Skeletal muscle satellite cell (primary cell): ENCODE data around the gene CDC42EP3. TPM values are rescaled to one million over a fixed set of nuclear protein-coding genes. Genes with fewer than 3 reads are reported as not detected.
A peak's percentile ranks its signal among the peaks of the same experiment; 100 is the strongest.

Source experiments
- H3K27me3 ChIP-seq: 2 replicates; pipeline ENCODE4 v1.7.0; 2013; ENCODE audit warnings: low read length; ENCODE audit not compliant: control insufficient read depth, insufficient read depth
- H3K36me3 ChIP-seq: 2 replicates; pipeline ENCODE4 v1.7.0; 2013; ENCODE audit warnings: mild to moderate bottlenecking, control low read depth, low read length; ENCODE audit not compliant: insufficient read depth
- H3K4me1 ChIP-seq: 2 replicates; pipeline ENCODE4 v1.7.0; 2013; ENCODE audit warnings: low read length; ENCODE audit not compliant: control insufficient read depth, insufficient read depth
- H3K4me2 ChIP-seq: 2 replicates; pipeline ENCODE4 v1.7.0; 2013; ENCODE audit warnings: mild to moderate bottlenecking, low read length
- H3K4me3 ChIP-seq: 2 replicates; pipeline ENCODE4 v1.7.0; 2013; ENCODE audit warnings: low read length
- H3K9ac ChIP-seq: 2 replicates; pipeline ENCODE4 v1.7.0; 2013; ENCODE audit warnings: mild to moderate bottlenecking, low read depth, low read length, moderate library complexity
- H3K9me3 ChIP-seq: replicated peaks from 2 replicates; pipeline ENCODE4 v1.7.0; 2013; ENCODE audit warnings: mild to moderate bottlenecking, control low read depth, low read length
- total RNA-seq: library from RNA; depleted of rRNA; stranded (reverse); fragments of >200 nt; gene quantifications from 2 replicates; pipeline ENCODE4 v1.2.3, GENCODE V29; 2012; rRNA removed

The CDC42EP3 gene, protein sequence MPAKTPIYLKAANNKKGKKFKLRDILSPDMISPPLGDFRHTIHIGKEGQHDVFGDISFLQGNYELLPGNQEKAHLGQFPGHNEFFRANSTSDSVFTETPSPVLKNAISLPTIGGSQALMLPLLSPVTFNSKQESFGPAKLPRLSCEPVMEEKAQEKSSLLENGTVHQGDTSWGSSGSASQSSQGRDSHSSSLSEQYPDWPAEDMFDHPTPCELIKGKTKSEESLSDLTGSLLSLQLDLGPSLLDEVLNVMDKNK
- total RNA-seq = 4.6 and 14.9 TPM in 2 replicates

GRCh38 chr2:37671009-37671815 lies at the start of gene CDC42EP3:
CDC42EP3 (minus strand) TSS chr2:37671642; CDS start chr2:37646587, 25,055 bp downstream.
- Histone ChIP-seq H3K9ac (peak within 1 kb of the TSS; percentile 96), H3K4me1 (peaks cover 25% of the 10 kb centered on the region), H3K4me2 (peak within 1 kb of the TSS; percentile 81), H3K9me3 (no peaks in the 10 kb centered on the region), H3K27me3 (no peaks in the 10 kb centered on the region), H3K4me3 (peak within 1 kb of the TSS; percentile 98), H3K36me3 (peaks cover 45% of the 10 kb centered on the region)

GRCh38 chr2:37721201-37721560 lies 49.7 kb upstream of the CDC42EP3 start:
- H3K36me3 ChIP-seq = no peaks in the 10 kb centered on the region
- no peak overlapping the region for H3K9ac ChIP-seq
- H3K4me2 ChIP-seq = no peak overlapping the region
- H3K27me3 ChIP-seq = no peaks in the 10 kb centered on the region
- no peak overlapping the region for H3K4me3 ChIP-seq
- H3K9me3 ChIP-seq = no peaks in the 10 kb centered on the region
- H3K4me1 ChIP-seq = peaks cover 19% of the 10 kb centered on the region

GRCh38 chr2:37720533-37721200 lies 49.2 kb upstream of the CDC42EP3 start:
- peak overlapping the region; percentile 21 for H3K4me2 ChIP-seq
- H3K36me3 ChIP-seq = no peaks in the 10 kb centered on the region
- peak overlapping the region; percentile 23 for H3K9ac ChIP-seq
- no peaks in the 10 kb centered on the region for H3K27me3 ChIP-seq
- H3K4me3 ChIP-seq = no peak overlapping the region
- peaks cover 19% of the 10 kb centered on the region for H3K4me1 ChIP-seq
- no peaks in the 10 kb centered on the region for H3K9me3 ChIP-seq

DNA sequence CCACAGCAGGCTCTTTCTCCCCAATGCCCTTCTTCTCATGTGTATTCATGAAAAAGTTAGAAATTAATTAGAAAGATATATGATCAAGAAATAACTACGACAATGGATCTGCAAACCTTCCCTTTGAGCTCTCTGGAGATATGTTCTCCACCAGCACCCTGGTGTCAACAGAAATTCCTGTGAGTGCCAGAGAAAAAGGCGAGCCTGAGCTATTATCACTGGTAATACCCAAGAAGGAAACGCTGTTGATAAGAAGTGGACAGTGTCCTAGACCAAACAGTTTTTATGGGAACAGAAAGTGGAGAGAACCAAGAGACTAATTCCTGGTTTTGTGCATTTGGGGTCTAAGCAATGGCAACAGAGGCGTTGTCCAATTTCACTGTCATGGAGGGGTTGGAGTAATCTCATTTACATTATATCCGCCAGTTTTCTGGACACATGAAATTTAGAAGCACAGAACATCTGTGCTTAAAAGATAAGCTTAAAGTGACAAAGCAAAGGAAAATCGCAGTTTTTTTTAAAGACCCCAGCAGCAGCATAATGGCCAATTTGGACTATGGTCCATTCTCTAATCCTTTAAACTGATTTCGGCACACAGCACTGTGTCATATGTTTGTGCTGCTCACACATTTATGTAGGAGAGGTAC lies 47.2 kb upstream of the CDC42EP3 start:
- Histone ChIP-seq H3K4me3 (no peak overlapping the region), H3K9me3 (no peaks in the 10 kb centered on the region), H3K27me3 (no peaks in the 10 kb centered on the region), H3K4me2 (no peak overlapping the region), H3K9ac (no peak overlapping the region), H3K36me3 (no peaks in the 10 kb centered on the region), H3K4me1 (peaks cover 21% of the 10 kb centered on the region)

DNA sequence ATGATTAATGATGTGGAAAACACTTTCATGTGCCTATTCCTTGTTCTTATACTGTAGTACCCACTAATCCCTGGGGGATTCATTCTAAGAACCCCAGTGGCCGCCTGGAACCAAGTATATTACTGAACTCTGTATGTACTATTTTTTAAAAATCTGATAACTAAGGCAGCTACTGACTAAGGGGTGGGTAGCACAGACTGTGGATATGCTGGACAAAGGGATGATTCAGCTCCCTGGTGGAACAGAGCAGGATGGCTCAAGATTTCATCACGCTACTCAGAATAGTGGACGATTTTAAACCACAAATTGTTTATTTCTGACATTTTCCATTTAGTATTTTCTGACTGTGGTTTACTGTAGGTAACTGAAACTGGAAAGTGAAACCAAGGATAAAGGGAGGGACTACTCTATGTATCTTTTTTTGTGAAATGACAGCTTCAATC lies 41.8 kb upstream of the CDC42EP3 start:
- Histone ChIP-seq H3K9ac (peak overlapping the region; percentile 51), H3K4me3 (peak overlapping the region; percentile 9), H3K27me3 (no peaks in the 10 kb centered on the region), H3K4me1 (peaks cover 35% of the 10 kb centered on the region), H3K36me3 (no peaks in the 10 kb centered on the region), H3K4me2 (peak overlapping the region; percentile 57), H3K9me3 (no peaks in the 10 kb centered on the region)

- Histone ChIP-seq H3K4me1 (peaks cover 39% of the 10 kb centered on the region), H3K9me3 (no peaks in the 10 kb centered on the region)
These were observed 40.4 kb upstream of the CDC42EP3 start for GRCh38 chr2:37711831-37712230.

DNA sequence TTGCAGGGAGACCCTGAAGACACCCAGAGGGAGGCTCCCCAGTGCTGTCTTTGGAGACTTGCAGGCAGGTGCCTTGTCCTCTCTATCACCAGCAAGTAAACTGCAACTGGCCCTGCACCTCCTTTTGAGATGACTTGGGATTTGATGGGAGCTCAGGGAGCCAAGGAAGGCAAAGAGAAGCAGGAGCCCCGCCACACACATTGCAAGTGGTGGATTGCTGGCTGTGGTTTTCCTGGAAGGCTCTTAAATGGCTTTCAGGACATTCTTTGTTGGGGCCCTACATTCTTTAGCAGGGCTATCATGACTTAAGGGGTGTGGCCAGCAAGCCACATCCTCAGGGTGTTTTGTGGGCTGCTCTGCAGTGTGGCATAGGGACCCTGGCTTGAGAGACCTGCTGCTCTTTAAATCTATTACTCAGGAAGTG lies 39.9 kb upstream of the CDC42EP3 start:
- peak overlapping the region; percentile 64 for H3K9ac ChIP-seq
- no peaks in the 10 kb centered on the region for H3K9me3 ChIP-seq
- no peaks in the 10 kb centered on the region for H3K36me3 ChIP-seq
- no peaks in the 10 kb centered on the region for H3K27me3 ChIP-seq
- H3K4me1 ChIP-seq = peaks cover 39% of the 10 kb centered on the region
- H3K4me3 ChIP-seq = peak overlapping the region; percentile 53
- H3K4me2 ChIP-seq = peak overlapping the region; percentile 71

More at GRCh38 chr2:37711831-37712230, 40.4 kb upstream of the CDC42EP3 start:
- peak overlapping the region; percentile 23 for H3K4me3 ChIP-seq
- H3K36me3 ChIP-seq = no peaks in the 10 kb centered on the region
- peak overlapping the region; percentile 64 for H3K9ac ChIP-seq
- H3K4me2 ChIP-seq = peak overlapping the region; percentile 71
- no peaks in the 10 kb centered on the region for H3K27me3 ChIP-seq

DNA sequence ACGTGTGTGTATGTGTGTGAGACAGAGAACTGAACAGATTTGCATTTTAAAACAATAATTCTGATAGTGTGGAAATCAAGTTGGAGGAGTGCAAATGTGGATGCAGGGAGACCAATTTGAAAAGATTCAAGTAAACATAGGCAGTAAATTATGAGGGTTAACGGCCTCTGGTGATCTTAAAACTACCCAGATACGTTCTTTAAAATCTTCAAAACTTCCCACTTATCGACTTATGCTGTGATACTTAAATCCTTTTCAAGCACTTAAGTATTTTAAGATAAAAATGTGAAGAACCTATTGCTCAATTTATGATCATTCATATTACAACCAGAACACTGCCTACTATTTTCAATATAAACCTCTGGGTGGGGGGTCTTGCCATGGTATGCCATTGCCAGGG lies 37.7 kb upstream of the CDC42EP3 start:
- H3K4me1 ChIP-seq = peaks cover 44% of the 10 kb centered on the region
- no peak overlapping the region for H3K4me2 ChIP-seq
- H3K27me3 ChIP-seq = no peaks in the 10 kb centered on the region
- H3K4me3 ChIP-seq = no peak overlapping the region
- no peaks in the 10 kb centered on the region for H3K9me3 ChIP-seq
- no peak overlapping the region for H3K9ac ChIP-seq
- no peaks in the 10 kb centered on the region for H3K36me3 ChIP-seq

GRCh38 chr2:37708146-37708545 lies 36.7 kb upstream of the CDC42EP3 start:
- Histone ChIP-seq H3K9ac (no peak overlapping the region), H3K36me3 (no peaks in the 10 kb centered on the region), H3K4me2 (no peak overlapping the region), H3K9me3 (no peaks in the 10 kb centered on the region), H3K27me3 (no peaks in the 10 kb centered on the region), H3K4me1 (peaks cover 39% of the 10 kb centered on the region), H3K4me3 (no peak overlapping the region)

GRCh38 chr2:37707393-37707792 lies 36.0 kb upstream of the CDC42EP3 start:
- Histone ChIP-seq H3K36me3 (no peaks in the 10 kb centered on the region), H3K27me3 (no peaks in the 10 kb centered on the region), H3K4me1 (peaks cover 32% of the 10 kb centered on the region), H3K4me3 (no peak overlapping the region), H3K9ac (no peak overlapping the region), H3K9me3 (no peaks in the 10 kb centered on the region), H3K4me2 (no peak overlapping the region)
